HCT116 (cell line): ENCODE data around the gene ANO6.

Experiments
- CEBPB ChIP-seq: IDR thresholded peaks from 2 replicates; pipeline ENCODE4 v1.6.1; 2012; ENCODE audit warnings: low read depth
- EZH2 ChIP-seq: fragments of 200-600 bp; sonication (generic); IDR thresholded peaks from 2 replicates; pipeline ENCODE4 v1.6.1; 2017; ENCODE audit warnings: antibody characterized with exemption, mixed run types
- EZH2phosphoT487 ChIP-seq: fragments of 200-600 bp; IDR thresholded peaks from 2 replicates; pipeline ENCODE4 v1.6.1; 2018; ENCODE audit warnings: antibody characterized with exemption, borderline replicate concordance
- FOSL1 ChIP-seq: IDR thresholded peaks from 2 replicates; pipeline ENCODE4 v1.6.1; 2012; ENCODE audit warnings: low read depth
- MAX ChIP-seq: IDR thresholded peaks from 2 replicates; pipeline ENCODE4 v1.6.1; 2012
- POLR2A ChIP-seq: IDR thresholded peaks from 2 replicates; pipeline ENCODE4 v1.7.0; 2011; ENCODE audit warnings: borderline replicate concordance; ENCODE audit not compliant: insufficient read depth, insufficient read length; ENCODE audit errors: extremely low read depth
- ZFX ChIP-seq: fragments of 450-650 bp; IDR thresholded peaks from 2 replicates; pipeline ENCODE4 v1.6.1; 2017
- ZNF274 ChIP-seq: fragments of 200-500 bp; sonication (Bioruptor generic); IDR thresholded peaks from 2 replicates; pipeline ENCODE4 v1.6.1; 2014; ENCODE audit warnings: mild to moderate bottlenecking, low read depth, low read length, inconsistent platforms
- TF ChIP-seq, protein P1 (sequence below), 3 experiments: fragments of 200-600 bp in 1 of 3; sonication (generic) in 1 of 3; IDR thresholded peaks in 2 of 3; conservative IDR thresholded peaks in 1 of 3; 2 replicates each; pipeline ENCODE4 v1.5.1; 2012 to 2017; ENCODE audit warnings: low read depth in 2 of 3, low read length in 2 of 3, antibody characterized with exemption in 1 of 3, borderline replicate concordance in 1 of 3, control low read depth in 1 of 3, mild to moderate bottlenecking in 1 of 3, mixed read lengths in 1 of 3, mixed run types in 1 of 3, moderate library complexity in 1 of 3; ENCODE audit not compliant: insufficient read depth in 1 of 3
- TF ChIP-seq, protein P2 (sequence below): IDR thresholded peaks from 2 replicates; pipeline ENCODE4 v1.6.1; 2012; ENCODE audit warnings: low read depth

DNA sequence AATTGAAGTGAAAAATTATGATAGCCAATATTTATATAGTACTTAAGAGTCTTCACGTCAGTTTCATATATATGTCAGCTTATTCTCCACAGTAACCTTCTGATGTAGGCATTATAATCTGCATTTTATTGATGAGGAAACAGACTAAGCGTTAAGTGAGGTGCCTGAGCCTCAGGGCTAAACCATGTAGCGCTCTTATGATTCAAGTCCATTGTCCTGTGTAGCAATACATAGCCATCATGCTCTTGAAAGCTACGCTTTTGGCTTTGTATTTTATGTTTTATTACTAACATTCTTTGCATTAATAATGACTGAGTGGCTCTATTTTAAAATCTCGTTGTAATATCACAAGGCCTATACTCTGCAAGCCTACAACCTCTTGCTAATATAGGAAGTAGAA, 79.0 kb downstream of the ANO6 start:
- TF ChIP-seq EZH2phosphoT487 (no peak), POLR2A (no peak), EZH2 (no peak), ZNF274 (no peak), CEBPB (no peak), MAX (no peak), ZFX (no peak), FOSL1 (no peak)
- TF ChIP-seq, protein P1, sequence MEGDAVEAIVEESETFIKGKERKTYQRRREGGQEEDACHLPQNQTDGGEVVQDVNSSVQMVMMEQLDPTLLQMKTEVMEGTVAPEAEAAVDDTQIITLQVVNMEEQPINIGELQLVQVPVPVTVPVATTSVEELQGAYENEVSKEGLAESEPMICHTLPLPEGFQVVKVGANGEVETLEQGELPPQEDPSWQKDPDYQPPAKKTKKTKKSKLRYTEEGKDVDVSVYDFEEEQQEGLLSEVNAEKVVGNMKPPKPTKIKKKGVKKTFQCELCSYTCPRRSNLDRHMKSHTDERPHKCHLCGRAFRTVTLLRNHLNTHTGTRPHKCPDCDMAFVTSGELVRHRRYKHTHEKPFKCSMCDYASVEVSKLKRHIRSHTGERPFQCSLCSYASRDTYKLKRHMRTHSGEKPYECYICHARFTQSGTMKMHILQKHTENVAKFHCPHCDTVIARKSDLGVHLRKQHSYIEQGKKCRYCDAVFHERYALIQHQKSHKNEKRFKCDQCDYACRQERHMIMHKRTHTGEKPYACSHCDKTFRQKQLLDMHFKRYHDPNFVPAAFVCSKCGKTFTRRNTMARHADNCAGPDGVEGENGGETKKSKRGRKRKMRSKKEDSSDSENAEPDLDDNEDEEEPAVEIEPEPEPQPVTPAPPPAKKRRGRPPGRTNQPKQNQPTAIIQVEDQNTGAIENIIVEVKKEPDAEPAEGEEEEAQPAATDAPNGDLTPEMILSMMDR (IDR thresholded peaks at IDR 0.05 in 2 of 3, conservative IDR thresholded peaks at IDR 0.05 in 1 of 3; ENCODE audit: borderline replicate concordance in 1 of 3, insufficient read depth in 1 of 3, low read depth in 2 of 3, low read length in 2 of 3), result no peak
- TF ChIP-seq, protein P2, sequence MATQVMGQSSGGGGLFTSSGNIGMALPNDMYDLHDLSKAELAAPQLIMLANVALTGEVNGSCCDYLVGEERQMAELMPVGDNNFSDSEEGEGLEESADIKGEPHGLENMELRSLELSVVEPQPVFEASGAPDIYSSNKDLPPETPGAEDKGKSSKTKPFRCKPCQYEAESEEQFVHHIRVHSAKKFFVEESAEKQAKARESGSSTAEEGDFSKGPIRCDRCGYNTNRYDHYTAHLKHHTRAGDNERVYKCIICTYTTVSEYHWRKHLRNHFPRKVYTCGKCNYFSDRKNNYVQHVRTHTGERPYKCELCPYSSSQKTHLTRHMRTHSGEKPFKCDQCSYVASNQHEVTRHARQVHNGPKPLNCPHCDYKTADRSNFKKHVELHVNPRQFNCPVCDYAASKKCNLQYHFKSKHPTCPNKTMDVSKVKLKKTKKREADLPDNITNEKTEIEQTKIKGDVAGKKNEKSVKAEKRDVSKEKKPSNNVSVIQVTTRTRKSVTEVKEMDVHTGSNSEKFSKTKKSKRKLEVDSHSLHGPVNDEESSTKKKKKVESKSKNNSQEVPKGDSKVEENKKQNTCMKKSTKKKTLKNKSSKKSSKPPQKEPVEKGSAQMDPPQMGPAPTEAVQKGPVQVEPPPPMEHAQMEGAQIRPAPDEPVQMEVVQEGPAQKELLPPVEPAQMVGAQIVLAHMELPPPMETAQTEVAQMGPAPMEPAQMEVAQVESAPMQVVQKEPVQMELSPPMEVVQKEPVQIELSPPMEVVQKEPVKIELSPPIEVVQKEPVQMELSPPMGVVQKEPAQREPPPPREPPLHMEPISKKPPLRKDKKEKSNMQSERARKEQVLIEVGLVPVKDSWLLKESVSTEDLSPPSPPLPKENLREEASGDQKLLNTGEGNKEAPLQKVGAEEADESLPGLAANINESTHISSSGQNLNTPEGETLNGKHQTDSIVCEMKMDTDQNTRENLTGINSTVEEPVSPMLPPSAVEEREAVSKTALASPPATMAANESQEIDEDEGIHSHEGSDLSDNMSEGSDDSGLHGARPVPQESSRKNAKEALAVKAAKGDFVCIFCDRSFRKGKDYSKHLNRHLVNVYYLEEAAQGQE, result no peak
